Upper lobe of right lung (tissue), 1 donor: Measurements from ENCODE around the gene BDH1. TPM values are rescaled to one million over a fixed set of nuclear protein-coding genes. Genes with fewer than 3 reads are reported as not detected.

ENCODE experiments used
- ATAC-seq: fragments of 200-7000 bp; cut with Tn5 transposase; one replicate; pipeline ENCODE4 v1.9.1; 2020; ENCODE audit warnings: mild to moderate bottlenecking, moderate library complexity
- DNase-seq: peaks from one replicate; pipeline ENCODE4 v3.0.0-alpha.2; 2020
- H3K27ac ChIP-seq: fragments of 200-600 bp; one replicate; pipeline ENCODE4 v1.8.0; 2022
- H3K27me3 ChIP-seq: fragments of 200-600 bp; one replicate; pipeline ENCODE4 v1.8.0; 2022; ENCODE audit warnings: mild to moderate bottlenecking
- H3K36me3 ChIP-seq: fragments of 200-600 bp; one replicate; pipeline ENCODE4 v1.8.0; 2022
- H3K4me1 ChIP-seq: fragments of 200-600 bp; one replicate; pipeline ENCODE4 v1.8.0; 2022
- H3K4me3 ChIP-seq: fragments of 200-600 bp; one replicate; pipeline ENCODE4 v1.8.0; 2022; ENCODE audit warnings: mild to moderate bottlenecking
- H3K9me3 ChIP-seq: fragments of 200-600 bp; one replicate; pipeline ENCODE4 v1.8.0; 2022
- intact Hi-C: fragments of 100-400 bp; cut with DNase I; formaldehyde crosslinking; loops from one replicate; pipeline ENCODE4 v1.11.0; 2022
- total RNA-seq: library from RNA; stranded (reverse); fragmentation: NEBNext Ultra II Directional; extraction: Animal tissue kit (Norgen Biotek cat#: 25700); gene quantifications from one replicate; pipeline ENCODE4 v1.2.1, GENCODE V29; 2021
- TF ChIP-seq, protein P1 (sequence below): fragments of 200-600 bp; IDR thresholded peaks from one replicate; pipeline ENCODE4 v1.8.0; 2022; ENCODE audit warnings: antibody characterized with exemption
- donor health status: DM: no; HTN: yes; CAD: no; lungs with severe emphysema.

BDH1 gene
- total RNA-seq, 1 donor from 2014 or later: 12.5 TPM

DNA sequence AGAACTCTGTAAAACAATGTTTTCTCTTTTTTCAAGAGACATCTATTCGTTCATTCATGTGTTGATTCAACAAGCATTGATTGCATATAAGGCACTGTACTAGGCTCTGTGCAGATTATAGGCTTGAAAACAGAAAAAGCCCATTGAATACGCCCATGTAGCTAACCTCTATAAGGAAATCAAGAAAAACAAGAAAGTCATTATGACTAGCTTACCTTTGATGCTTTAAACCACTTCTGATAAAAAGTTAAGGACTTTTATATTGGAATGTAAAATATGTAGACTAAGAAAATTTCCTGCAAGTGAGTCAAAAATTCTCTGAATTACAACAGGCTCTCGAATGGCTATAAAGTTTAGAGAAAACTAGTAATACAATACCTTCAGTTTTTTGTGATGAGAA is 92.5 kb downstream of the BDH1 start:
- Histone ChIP-seq H3K4me3 (no peak overlapping the region), H3K27ac (no peak overlapping the region), H3K36me3 (no peaks in the 10 kb centered on the region), H3K9me3 (no peaks in the 10 kb centered on the region), H3K27me3 (no peaks in the 10 kb centered on the region), H3K4me1 (peaks cover 8% of the 10 kb centered on the region)
- DNase-seq (no peak), ATAC-seq (no peak)
- intact Hi-C loops: no loop called here
- TF ChIP-seq, protein P1, sequence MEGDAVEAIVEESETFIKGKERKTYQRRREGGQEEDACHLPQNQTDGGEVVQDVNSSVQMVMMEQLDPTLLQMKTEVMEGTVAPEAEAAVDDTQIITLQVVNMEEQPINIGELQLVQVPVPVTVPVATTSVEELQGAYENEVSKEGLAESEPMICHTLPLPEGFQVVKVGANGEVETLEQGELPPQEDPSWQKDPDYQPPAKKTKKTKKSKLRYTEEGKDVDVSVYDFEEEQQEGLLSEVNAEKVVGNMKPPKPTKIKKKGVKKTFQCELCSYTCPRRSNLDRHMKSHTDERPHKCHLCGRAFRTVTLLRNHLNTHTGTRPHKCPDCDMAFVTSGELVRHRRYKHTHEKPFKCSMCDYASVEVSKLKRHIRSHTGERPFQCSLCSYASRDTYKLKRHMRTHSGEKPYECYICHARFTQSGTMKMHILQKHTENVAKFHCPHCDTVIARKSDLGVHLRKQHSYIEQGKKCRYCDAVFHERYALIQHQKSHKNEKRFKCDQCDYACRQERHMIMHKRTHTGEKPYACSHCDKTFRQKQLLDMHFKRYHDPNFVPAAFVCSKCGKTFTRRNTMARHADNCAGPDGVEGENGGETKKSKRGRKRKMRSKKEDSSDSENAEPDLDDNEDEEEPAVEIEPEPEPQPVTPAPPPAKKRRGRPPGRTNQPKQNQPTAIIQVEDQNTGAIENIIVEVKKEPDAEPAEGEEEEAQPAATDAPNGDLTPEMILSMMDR: no peak

DNA sequence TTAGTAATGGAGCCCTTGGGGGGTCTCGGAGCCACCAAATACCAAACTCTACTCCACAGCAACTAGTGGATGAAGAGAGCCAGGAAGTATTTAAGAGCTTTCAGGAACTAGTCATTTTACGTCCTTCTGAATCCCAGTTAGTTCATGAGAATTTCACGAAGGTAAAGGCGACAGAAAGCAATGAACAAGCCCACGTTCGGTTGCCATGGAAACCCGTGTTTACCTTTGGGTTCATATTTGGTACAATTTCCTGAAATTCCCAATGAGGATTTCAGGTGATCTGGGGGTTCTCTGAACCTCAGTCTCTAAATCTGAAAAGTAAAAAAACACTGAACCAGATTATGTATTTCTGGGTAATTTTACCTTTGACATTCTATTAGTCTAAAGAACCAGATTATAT is 93.0 kb downstream of the BDH1 start:
- H3K4me1 ChIP-seq: peaks cover 8% of the 10 kb centered on the region
- H3K9me3 ChIP-seq: no peaks in the 10 kb centered on the region
- intact Hi-C loops: no loop called here
- TF ChIP-seq, protein P1: no peak
- H3K4me3 ChIP-seq: no peak overlapping the region
- H3K27me3 ChIP-seq: no peaks in the 10 kb centered on the region
- H3K27ac ChIP-seq: no peak overlapping the region
- DNase-seq (no peak), ATAC-seq (no peak)
- no peaks in the 10 kb centered on the region for H3K36me3 ChIP-seq

DNA sequence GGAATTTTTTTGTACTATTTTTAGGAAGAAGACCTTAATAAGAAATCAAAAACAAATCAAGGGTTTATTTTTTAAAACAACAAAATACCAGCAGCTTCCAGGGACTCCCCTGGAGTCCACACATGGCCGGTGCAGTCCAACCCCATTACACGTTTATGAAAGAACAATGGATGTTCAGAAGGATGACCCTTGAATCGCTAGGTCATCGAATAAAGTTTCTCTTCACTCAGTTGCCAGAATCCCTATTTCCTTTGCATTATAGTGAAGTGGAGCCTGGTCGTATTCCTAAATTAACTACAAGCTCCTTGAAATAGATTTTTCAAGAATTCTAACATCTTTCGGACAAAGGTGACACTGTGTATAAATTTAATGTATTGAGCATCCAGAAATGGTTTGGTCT is 95.1 kb downstream of the BDH1 start:
- ATAC-seq: no peak
- TF ChIP-seq, protein P1: no peak
- H3K27ac ChIP-seq: no peak overlapping the region
- no peaks in the 10 kb centered on the region for H3K9me3 ChIP-seq
- H3K4me1 ChIP-seq: peaks cover 6% of the 10 kb centered on the region
- DNase-seq: peak; percentile 3
- intact Hi-C loops: no loop called here
- H3K36me3 ChIP-seq: no peaks in the 10 kb centered on the region
- H3K4me3 ChIP-seq: no peak overlapping the region
- no peaks in the 10 kb centered on the region for H3K27me3 ChIP-seq

DNA sequence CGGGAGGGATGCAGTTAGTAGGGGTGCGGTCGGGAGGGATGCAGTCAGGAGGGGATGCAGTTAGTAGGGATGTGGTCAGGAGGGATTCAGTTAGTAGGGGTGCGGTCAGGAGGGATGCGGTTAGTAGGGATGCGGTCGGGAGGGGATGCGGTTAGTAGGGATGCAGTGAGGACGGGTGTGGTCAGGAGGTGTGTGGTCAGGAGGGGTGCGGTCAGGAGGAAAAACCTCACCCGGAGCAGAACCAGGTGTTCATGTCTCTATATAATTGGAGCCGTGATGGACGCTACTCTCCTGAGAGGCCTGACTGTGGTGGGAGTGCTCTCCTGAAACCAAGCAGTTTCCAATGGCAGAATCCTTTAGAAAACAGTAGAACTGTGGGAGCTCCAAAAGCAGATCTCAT is 95.8 kb downstream of the BDH1 start:
- Histone ChIP-seq H3K27me3 (no peaks in the 10 kb centered on the region), H3K36me3 (no peaks in the 10 kb centered on the region), H3K4me1 (peaks cover 6% of the 10 kb centered on the region), H3K9me3 (no peaks in the 10 kb centered on the region), H3K27ac (no peak overlapping the region), H3K4me3 (no peak overlapping the region)
- intact Hi-C loops: no loop called here
- DNase-seq (peak; percentile 29), ATAC-seq (no peak)
- TF ChIP-seq, protein P1: no peak

Other genes starting within 250 kb of the BDH1 start
- 35.2 TPM for gene RUBCN, start 180.9 kb upstream of the BDH1 start, total RNA-seq
- gene FYTTD1, start 193.9 kb upstream of the BDH1 start, total RNA-seq: 46.8 TPM
- gene LRCH3, start 235.3 kb upstream of the BDH1 start, total RNA-seq: 43.5 TPM